Measurements from ENCODE around the gene ASB15.

GRCh38 chr7:123655614-123656013 is 54.0 kb downstream of the ASB15 start, which contains the start of gene LMOD2:
- TF ChIP-seq POLR2A (IDR thresholded peaks at IDR 0.05) (no peak), CTCF (IDR thresholded peaks at IDR 0.05) (no peak)

Data from esophagus squamous epithelium (tissue), 4 donors.